ENCODE results near the gene IFIT5.

GRCh38 chr10:89398003-89398749 lies 16.2 kb upstream of the IFIT5 start:
- no peak for TF ChIP-seq CTCF (IDR thresholded peaks at IDR 0.05; ENCODE audit: insufficient read depth, low read depth, low read length)
- no peak for TF ChIP-seq EZH2 (IDR thresholded peaks at IDR 0.05; ENCODE audit: insufficient read depth, low read length)

Data from astrocyte (in vitro differentiated cells and primary cell).